ENCODE results near the gene RPF1. TPM values are rescaled to one million over a fixed set of nuclear protein-coding genes. Genes with fewer than 3 reads are reported as not detected.

The RPF1 gene
- total RNA-seq, 1 donor from 2014 or later, result 30.1 TPM

GRCh38 chr1:84524590-84524989 lies 45.5 kb downstream of the RPF1 start:
- intact Hi-C loops (cut with DNase I), result no loop called here
- Histone ChIP-seq H3K9me3 (no peaks in the 10 kb centered on the region), H3K27ac (no peak overlapping the region), H3K4me1 (no peaks in the 10 kb centered on the region), H3K4me3 (no peak overlapping the region), H3K27me3 (no peaks in the 10 kb centered on the region), H3K36me3 (no peaks in the 10 kb centered on the region)
- no peak for TF ChIP-seq CTCF (IDR thresholded peaks at IDR 0.05)
- DNase-seq (no peak), ATAC-seq (no peak)

GRCh38 chr1:84525779-84526178 lies 46.7 kb downstream of the RPF1 start:
- Histone ChIP-seq H3K4me3 (no peak overlapping the region), H3K36me3 (no peaks in the 10 kb centered on the region), H3K4me1 (no peaks in the 10 kb centered on the region), H3K27ac (no peak overlapping the region), H3K9me3 (no peaks in the 10 kb centered on the region), H3K27me3 (no peaks in the 10 kb centered on the region)
- intact Hi-C loops (cut with DNase I), result no loop called here
- ATAC-seq, result no peak
- no peak for TF ChIP-seq CTCF (IDR thresholded peaks at IDR 0.05)
- no peak for DNase-seq

- no peak overlapping the region for H3K4me3 ChIP-seq
- intact Hi-C loops (cut with DNase I), result no loop called here
- TF ChIP-seq CTCF (IDR thresholded peaks at IDR 0.05), result no peak
- H3K27ac ChIP-seq, result no peak overlapping the region
- H3K36me3 ChIP-seq, result peaks cover 10% of the 10 kb centered on the region
- DNase-seq (no peak), ATAC-seq (no peak)
- no peaks in the 10 kb centered on the region for H3K4me1 ChIP-seq
- H3K27me3 ChIP-seq, result no peaks in the 10 kb centered on the region
- no peaks in the 10 kb centered on the region for H3K9me3 ChIP-seq
These were observed 59.5 kb downstream of the RPF1 start for GRCh38 chr1:84538599-84538998.

- Histone ChIP-seq H3K27ac (no peak overlapping the region), H3K4me3 (no peak overlapping the region), H3K27me3 (no peaks in the 10 kb centered on the region), H3K36me3 (peaks cover 10% of the 10 kb centered on the region), H3K4me1 (no peaks in the 10 kb centered on the region), H3K9me3 (no peaks in the 10 kb centered on the region)
- intact Hi-C loops (cut with DNase I), result no loop called here
- no peak for ATAC-seq
- TF ChIP-seq CTCF (IDR thresholded peaks at IDR 0.05), result no peak
- DNase-seq, result no peak
These were observed 60.9 kb downstream of the RPF1 start for GRCh38 chr1:84539972-84540371.

GRCh38 chr1:84540759-84541158 lies 61.7 kb downstream of the RPF1 start:
- Histone ChIP-seq H3K27ac (no peak overlapping the region), H3K27me3 (no peaks in the 10 kb centered on the region), H3K4me3 (no peak overlapping the region), H3K4me1 (no peaks in the 10 kb centered on the region), H3K9me3 (no peaks in the 10 kb centered on the region), H3K36me3 (peaks cover 10% of the 10 kb centered on the region)
- intact Hi-C loops (cut with DNase I), result no loop called here
- no peak for TF ChIP-seq CTCF (IDR thresholded peaks at IDR 0.05)
- ATAC-seq (no peak), DNase-seq (no peak)

- Histone ChIP-seq H3K27me3 (no peaks in the 10 kb centered on the region), H3K4me1 (no peaks in the 10 kb centered on the region), H3K27ac (no peak overlapping the region), H3K36me3 (peaks cover 10% of the 10 kb centered on the region), H3K9me3 (no peaks in the 10 kb centered on the region), H3K4me3 (no peak overlapping the region)
- intact Hi-C loops (cut with DNase I), result no loop called here
- no peak for TF ChIP-seq CTCF (IDR thresholded peaks at IDR 0.05)
- ATAC-seq (no peak), DNase-seq (no peak)
These were observed 62.6 kb downstream of the RPF1 start for GRCh38 chr1:84541679-84542078.
